B cell (primary cell): ENCODE measurements around the gene ZSCAN20. TPM values are rescaled to one million over a fixed set of nuclear protein-coding genes. Genes with fewer than 3 reads are reported as not detected.

Experiments used
- ATAC-seq: fragments of 200-7000 bp; cut with Tn5 transposase; one replicate; pipeline ENCODE4 v1.10.0; 2021; ENCODE audit warnings: low read depth, mild to moderate bottlenecking, moderate number of reproducible peaks, moderate library complexity
- CTCF ChIA-PET: fragments of 350-600 bp; sonication (Branson Sonifier 250); formaldehyde crosslinking; loops from one replicate; lab custom pipeline; 2021; ENCODE audit warnings: antibody characterized with exemption, inconsistent platforms; lab: Charles Lee
- POLR2A ChIA-PET: fragments of 350-600 bp; sonication (Branson Sonifier 250); formaldehyde crosslinking; loops from one replicate; lab custom pipeline; 2021; ENCODE audit warnings: antibody characterized with exemption; lab: Charles Lee
- DNase-seq: peaks from one replicate; pipeline ENCODE4 v3.0.0; 2013
- H2AFZ ChIP-seq: 2 replicates; pipeline ENCODE4 v1.6.1; 2012; ENCODE audit warnings: mild to moderate bottlenecking, low read depth, low read length; ENCODE audit not compliant: insufficient read depth, poor library complexity, severe bottlenecking
- H3K27ac ChIP-seq, 2 donors: 1 replicate in 1 of 2; 2 replicates in 1 of 2; pipeline ENCODE4 v1.5.1; 2012 to 2013; ENCODE audit warnings: low read length in 2 of 2, mild to moderate bottlenecking in 2 of 2, moderate library complexity in 1 of 2
- H3K27me3 ChIP-seq, 4 experiments: fragments of 200-600 bp in 1 of 4; sonication (generic) in 1 of 4; replicated peaks in 1 of 4; 1 replicate in 2 of 4; 2 replicates in 2 of 4; pipeline versions ENCODE4 v1.6.1 to v1.7.0; 2013 to 2016; ENCODE audit warnings: low read length in 3 of 4, mild to moderate bottlenecking in 2 of 4, mixed read lengths in 1 of 4, moderate library complexity in 1 of 4; ENCODE audit not compliant: insufficient read depth in 4 of 4, control insufficient read depth in 3 of 4; ENCODE audit errors: control extremely low read depth in 1 of 4
- H3K36me3 ChIP-seq, 2 experiments: replicated peaks in 1 of 2; 1 replicate in 1 of 2; 2 replicates in 1 of 2; pipeline versions ENCODE4 v1.6.1 to v1.7.1; 2013; ENCODE audit warnings: low read length in 1 of 2; ENCODE audit not compliant: insufficient read depth in 2 of 2, control insufficient read depth in 1 of 2; ENCODE audit errors: control extremely low read depth in 1 of 2, extremely low read depth in 1 of 2
- H3K4me1 ChIP-seq, 2 donors: fragments of 200-600 bp in 1 of 2; sonication (generic) in 1 of 2; 1 replicate in 1 of 2; 2 replicates in 1 of 2; pipeline versions ENCODE4 v1.5.1 to v1.6.1; 2013 to 2017; ENCODE audit warnings: low read length in 2 of 2; ENCODE audit not compliant: control insufficient read depth in 2 of 2, insufficient read depth in 2 of 2
- H3K4me2 ChIP-seq: replicated peaks from 2 replicates; pipeline ENCODE3; 2012; ENCODE audit warnings: mild to moderate bottlenecking, low read depth, low read length; ENCODE audit not compliant: poor library complexity, severe bottlenecking
- H3K4me3 ChIP-seq, 5 experiments: fragments of 200-600 bp in 1 of 5; sonication (generic) in 1 of 5; 1 replicate in 3 of 5; 2 replicates in 2 of 5; pipeline versions ENCODE4 v1.5.1 to v1.7.0; 2011 to 2016; ENCODE audit warnings: low read length in 4 of 5, mild to moderate bottlenecking in 4 of 5, low read depth in 2 of 5, control low read depth in 1 of 5, moderate library complexity in 1 of 5; ENCODE audit not compliant: insufficient read depth in 1 of 5; ENCODE audit errors: control extremely low read depth in 1 of 5, extremely low read depth in 1 of 5
- H3K79me2 ChIP-seq: fragments of 200-600 bp; sonication (generic); one replicate; pipeline ENCODE4 v1.6.0; 2016; ENCODE audit warnings: low read length; ENCODE audit not compliant: control insufficient read depth, insufficient read depth
- H3K9ac ChIP-seq: fragments of 200-600 bp; sonication (generic); 2 replicates; pipeline ENCODE4 v1.6.1; 2017; ENCODE audit warnings: mild to moderate bottlenecking, low read length, moderate library complexity
- H3K9me3 ChIP-seq, 3 donors: one replicate each; pipeline versions ENCODE4 v1.6.1 to v1.7.1; 2013; ENCODE audit warnings: low read length in 2 of 3; ENCODE audit not compliant: control insufficient read depth in 2 of 3, insufficient read depth in 1 of 3; ENCODE audit errors: control extremely low read depth in 1 of 3
- H4K20me1 ChIP-seq: 2 replicates; pipeline ENCODE4 v1.6.0; 2012; ENCODE audit warnings: mild to moderate bottlenecking, low read length; ENCODE audit not compliant: insufficient read depth, control insufficient read depth, poor library complexity, severe bottlenecking
- H3K27ac Mint-ChIP-seq: one replicate; pipeline ENCODE4 v1.8.0; 2021; ENCODE audit warnings: mixed read lengths
- H3K27me3 Mint-ChIP-seq: one replicate; pipeline ENCODE4 v1.8.0; 2021; ENCODE audit warnings: mixed read lengths
- H3K4me1 Mint-ChIP-seq: one replicate; pipeline ENCODE4 v1.8.0; 2021; ENCODE audit warnings: mixed read lengths
- H3K4me3 Mint-ChIP-seq: one replicate; pipeline ENCODE4 v1.8.0; 2021; ENCODE audit warnings: mixed read lengths
- H3K9me3 Mint-ChIP-seq: one replicate; pipeline ENCODE4 v1.8.0; 2022; ENCODE audit warnings: mixed read lengths; ENCODE audit not compliant: insufficient read depth
- CTCF ChIP-seq: fragments of 200-600 bp; IDR thresholded peaks from one replicate; pipeline ENCODE4 v1.8.0; 2022; ENCODE audit warnings: antibody characterized with exemption, mild to moderate bottlenecking
- EZH2 ChIP-seq: IDR thresholded peaks from 2 replicates; pipeline ENCODE4 v1.6.1; 2012; ENCODE audit warnings: borderline replicate concordance, low read depth, mild to moderate bottlenecking, moderate library complexity, low read length; ENCODE audit not compliant: insufficient read depth, poor library complexity, severe bottlenecking
- WGBS: methylation state at CpG from one replicate; pipeline ENCODE4 v1.1.5; 2013; ENCODE audit warnings: missing lambda C conversion rate; ENCODE audit not compliant: insufficient coverage; 5-methylcytosine and 5-hydroxymethylcytosine counted together
- intact Hi-C: fragments of 100-400 bp; cut with micrococcal nuclease; formaldehyde crosslinking; loops from one replicate; pipeline ENCODE4 v1.10.0; 2022
- polyA plus RNA-seq: library from polyadenylated mRNA; depleted of rRNA; stranded (reverse); fragments of >200 nt; gene quantifications from 2 replicates; pipeline ENCODE4 v1.2.3, GENCODE V29; 2012
- total RNA-seq, 2 donors: library from RNA; stranded (reverse); fragments of 120-200 nt in 1 of 2; gene quantifications; 1 replicate in 1 of 2; 2 replicates in 1 of 2; pipeline versions ENCODE4 v1.2.3 to v1.2.4, GENCODE V29; 2013 to 2022

Gene ZSCAN20
- total and polyA plus RNA-seq, 2 donors (not counting 1 experiment from before 2014, with no cell fraction given), result 0.18 to 3.7 TPM

GRCh38 chr1:33519240-33519884 is 46.9 kb downstream of the ZSCAN20 start:
- Mint-ChIP-seq H3K4me1 (no peaks in the 10 kb centered on the region), H3K27me3 (peaks cover 32% of the 10 kb centered on the region), H3K27ac (no peak overlapping the region), H3K4me3 (no peak overlapping the region), H3K9me3 (no peaks in the 10 kb centered on the region)
- H2AFZ ChIP-seq, result no peak overlapping the region
- ChIA-PET POLR2A (no interaction called here), CTCF (no interaction called here)
- no peak overlapping the region for H3K27ac ChIP-seq
- H3K27me3 ChIP-seq, result peaks cover 0 to 4% (median 0%) of the 10 kb centered on the region in 4 experiments
- H3K79me2 ChIP-seq, result no peaks in the 10 kb centered on the region
- TF ChIP-seq EZH2 (no peak), CTCF (no peak)
- intact Hi-C loops, result no loop called here
- ATAC-seq (no peak), DNase-seq (no peak)
- H3K4me3 ChIP-seq, result no peak overlapping the region
- H4K20me1 ChIP-seq, result no peaks in the 10 kb centered on the region
- no peaks in the 10 kb centered on the region for H3K9me3 ChIP-seq
- WGBS, result 78% methylated on average over 26 of the region's 27 CpGs
- no peaks in the 10 kb centered on the region for H3K4me1 ChIP-seq
- no peak overlapping the region for H3K9ac ChIP-seq
- H3K4me2 ChIP-seq, result no peak overlapping the region
- H3K36me3 ChIP-seq, result no peaks in the 10 kb centered on the region

- Mint-ChIP-seq H3K27ac (no peak overlapping the region), H3K4me1 (no peaks in the 10 kb centered on the region), H3K9me3 (no peaks in the 10 kb centered on the region), H3K4me3 (no peak overlapping the region), H3K27me3 (peaks cover 34% of the 10 kb centered on the region)
- intact Hi-C loops, result no loop called here
- no peak overlapping the region for H3K9ac ChIP-seq
- DNase-seq (no peak), ATAC-seq (no peak)
- H3K27ac ChIP-seq, result no peak overlapping the region
- H2AFZ ChIP-seq, result no peak overlapping the region
- CTCF ChIA-PET, result no interaction called here
- H4K20me1 ChIP-seq, result no peaks in the 10 kb centered on the region
- H3K4me2 ChIP-seq, result no peak overlapping the region
- no peaks in the 10 kb centered on the region for H3K9me3 ChIP-seq
- no peaks in the 10 kb centered on the region for H3K4me1 ChIP-seq
- TF ChIP-seq EZH2 (no peak), CTCF (no peak)
- no peaks in the 10 kb centered on the region for H3K36me3 ChIP-seq
- H3K27me3 ChIP-seq, result peaks cover 0 to 12% (median 3%) of the 10 kb centered on the region in 4 experiments
- 100% methylated on average over 3 of the region's 3 CpGs for WGBS
- H3K79me2 ChIP-seq, result no peaks in the 10 kb centered on the region
- POLR2A ChIA-PET, result no interaction called here
- no peak overlapping the region for H3K4me3 ChIP-seq
These were observed 52.1 kb downstream of the ZSCAN20 start for GRCh38 chr1:33524586-33524985.
